ENCODE measurements around the gene LMBR1.
A peak's percentile ranks its signal among the peaks of the same experiment; 100 is the strongest.

Gene LMBR1

GRCh38 chr7:156802214-156802613 lies 90.8 kb downstream of the LMBR1 start:
- no peak for DNase-seq (ENCODE audit: low read depth, low spot score)

GRCh38 chr7:156795415-156795814 lies 97.6 kb downstream of the LMBR1 start:
- no peak for DNase-seq (ENCODE audit: low read depth, low spot score)

- no peak for DNase-seq (ENCODE audit: low read depth, low spot score)
These were observed 99.6 kb downstream of the LMBR1 start for GRCh38 chr7:156793334-156793733.

GRCh38 chr7:156792611-156793010 lies 100.4 kb downstream of the LMBR1 start:
- DNase-seq (ENCODE audit: low read depth, low spot score): no peak

- no peak for DNase-seq (ENCODE audit: low read depth, low spot score)
These were observed 101.7 kb downstream of the LMBR1 start for GRCh38 chr7:156791241-156791640.

- no peak for DNase-seq (ENCODE audit: low read depth, low spot score)
These were observed 102.7 kb downstream of the LMBR1 start for GRCh38 chr7:156790264-156790663.

GRCh38 chr7:156785998-156786543 lies 106.9 kb downstream of the LMBR1 start:
- no peak for DNase-seq (ENCODE audit: low read depth, low spot score)

GRCh38 chr7:156783864-156784263 lies 109.1 kb downstream of the LMBR1 start:
- DNase-seq (ENCODE audit: low read depth, low spot score): no peak

- no peak for DNase-seq (ENCODE audit: low read depth, low spot score)
These were observed 111.0 kb downstream of the LMBR1 start for GRCh38 chr7:156781972-156782371.

- no peak for DNase-seq (ENCODE audit: low read depth, low spot score)
These were observed 112.1 kb downstream of the LMBR1 start for GRCh38 chr7:156780724-156781455.

- DNase-seq (ENCODE audit: low read depth, low spot score): no peak
These were observed 114.3 kb downstream of the LMBR1 start for GRCh38 chr7:156778668-156779067.

GRCh38 chr7:156778201-156778600 lies 114.8 kb downstream of the LMBR1 start:
- DNase-seq (ENCODE audit: low read depth, low spot score): no peak

- DNase-seq (ENCODE audit: low read depth, low spot score): no peak
These were observed 115.5 kb downstream of the LMBR1 start for GRCh38 chr7:156777364-156778069.

GRCh38 chr7:156776527-156776926 lies 116.5 kb downstream of the LMBR1 start:
- no peak for DNase-seq (ENCODE audit: low read depth, low spot score)

- DNase-seq (ENCODE audit: low read depth, low spot score): no peak
These were observed 119.0 kb downstream of the LMBR1 start for GRCh38 chr7:156773966-156774365.

- no peak for DNase-seq (ENCODE audit: low read depth, low spot score)
These were observed 120.3 kb downstream of the LMBR1 start for GRCh38 chr7:156772725-156773124.

GRCh38 chr7:156768698-156769472 lies 124.1 kb downstream of the LMBR1 start:
- DNase-seq (ENCODE audit: low read depth, low spot score): peak; percentile 53

GRCh38 chr7:156766666-156767065 lies 126.3 kb downstream of the LMBR1 start:
- DNase-seq (ENCODE audit: low read depth, low spot score): no peak

- DNase-seq (ENCODE audit: low read depth, low spot score): no peak
These were observed 126.9 kb downstream of the LMBR1 start for GRCh38 chr7:156765901-156766656.

GRCh38 chr7:156764766-156765165 lies 128.2 kb downstream of the LMBR1 start:
- no peak for DNase-seq (ENCODE audit: low read depth, low spot score)

- DNase-seq (ENCODE audit: low read depth, low spot score): peak; percentile 32
These were observed 128.8 kb downstream of the LMBR1 start for GRCh38 chr7:156764016-156764669.

All from ELF-1 (cell line).